Regular cardiac myocyte (primary cell): ENCODE measurements around the gene SSB. TPM values are rescaled to one million over a fixed set of nuclear protein-coding genes. Genes with fewer than 3 reads are reported as not detected.

Experiments used
- total RNA-seq: library from RNA; depleted of rRNA; stranded (reverse); fragments of >200 nt; gene quantifications from 2 replicates; pipeline ENCODE4 v1.2.3, GENCODE V29; 2014

The SSB gene
- 106 and 172 TPM in 2 replicates for total RNA-seq

GRCh38 chr2:169798718-169799592, at the start of gene SSB:
Gene SSB, plus strand, starts transcription at chr2:169798871. Its CDS starts 2,090 bp downstream, at chr2:169800961.

GRCh38 chr2:169824373-169825333, 26.0 kb downstream of the SSB start, which contains the start of gene METTL5:
Gene METTL5, minus strand, starts transcription at chr2:169824905. Its CDS starts 308 bp downstream, at chr2:169824597.

GRCh38 chr2:169827272-169828140, 28.8 kb downstream of the SSB start, which contains the start of gene UBR3:
Gene UBR3, plus strand, starts transcription at chr2:169827454. Its CDS starts 54 bp downstream, at chr2:169827508.

Other genes starting within 250 kb of the SSB start
- gene FASTKD1, start 225.0 kb upstream of the SSB start, total RNA-seq, result 19.0 and 21.4 TPM in 2 replicates
- gene PPIG, start 214.5 kb upstream of the SSB start, total RNA-seq, result 21.5 and 35.0 TPM in 2 replicates
- under 0.01 TPM in 1 of 2 replicates, not detected in the other for gene CFAP210, start 104.5 kb upstream of the SSB start, total RNA-seq
- 1.3 and 2.8 TPM in 2 replicates for gene PHOSPHO2, start 104.4 kb upstream of the SSB start, total RNA-seq
- gene KLHL23, start 65.0 kb upstream of the SSB start, total RNA-seq, result 4.5 and 6.1 TPM in 2 replicates
- 35.2 and 49.1 TPM in 2 replicates for gene METTL5, start 26.0 kb downstream of the SSB start, total RNA-seq
- gene UBR3, start 28.6 kb downstream of the SSB start, total RNA-seq, result 44.9 and 45.7 TPM in 2 replicates